ENCODE measurements around the gene LGR5. TPM values are rescaled to one million over a fixed set of nuclear protein-coding genes. Genes with fewer than 3 reads are reported as not detected.
"Not testable (repeated sequence)": the region's sequence is repeated elsewhere in the genome, so short reads cannot be mapped to it uniquely, and the experiment has no call there.

The LGR5 gene
- total RNA-seq, 1 donor from 2014 or later, result 0.54 TPM

GRCh38 chr12:71555191-71555590 is 115.6 kb downstream of the LGR5 start:
- H3K27ac Mint-ChIP-seq, result no peak overlapping the region
- DNase-seq (ENCODE audit: low spot score in 2 of 2, unreplicated experiment in 2 of 2), result no peak

GRCh38 chr12:71555789-71556188 is 116.2 kb downstream of the LGR5 start:
- H3K4me1 Mint-ChIP-seq; DNase-seq (ENCODE audit: low spot score in 2 of 2, unreplicated experiment in 2 of 2); H3K27ac Mint-ChIP-seq; H3K36me3 Mint-ChIP-seq; H3K4me3 Mint-ChIP-seq; H3K9me3 Mint-ChIP-seq; H3K27me3 Mint-ChIP-seq (ENCODE audit: low read depth): not testable (repeated sequence)

More at GRCh38 chr12:71555191-71555590, 115.6 kb downstream of the LGR5 start:
- H3K27me3 Mint-ChIP-seq (ENCODE audit: low read depth), result no peaks in the 10 kb centered on the region
- no peaks in the 10 kb centered on the region for H3K36me3 Mint-ChIP-seq
- H3K9me3 Mint-ChIP-seq, result no peaks in the 10 kb centered on the region
- peaks cover 9% of the 10 kb centered on the region for H3K4me1 Mint-ChIP-seq
- H3K4me3 Mint-ChIP-seq, result no peak overlapping the region
- no peak for TF ChIP-seq CTCF (IDR thresholded peaks at IDR 0.05; ENCODE audit: unreplicated experiment)

- Mint-ChIP-seq H3K4me1 (peaks cover 7% of the 10 kb centered on the region), H3K9me3 (no peaks in the 10 kb centered on the region), H3K36me3 (no peaks in the 10 kb centered on the region), H3K27me3 (ENCODE audit: low read depth) (no peaks in the 10 kb centered on the region), H3K27ac (no peak overlapping the region), H3K4me3 (no peak overlapping the region)
- no peak for TF ChIP-seq CTCF (IDR thresholded peaks at IDR 0.05; ENCODE audit: unreplicated experiment)
- DNase-seq (ENCODE audit: low spot score in 2 of 2, unreplicated experiment in 2 of 2), result no peak
Observed at GRCh38 chr12:71556448-71556847, 116.8 kb downstream of the LGR5 start.

GRCh38 chr12:71556875-71557274 is 117.3 kb downstream of the LGR5 start:
- no peaks in the 10 kb centered on the region for H3K27me3 Mint-ChIP-seq (ENCODE audit: low read depth)
- no peak overlapping the region for H3K27ac Mint-ChIP-seq
- H3K4me1 Mint-ChIP-seq, result peaks cover 7% of the 10 kb centered on the region
- TF ChIP-seq CTCF (IDR thresholded peaks at IDR 0.05; ENCODE audit: unreplicated experiment), result no peak
- H3K9me3 Mint-ChIP-seq, result no peaks in the 10 kb centered on the region
- H3K4me3 Mint-ChIP-seq, result no peak overlapping the region
- H3K36me3 Mint-ChIP-seq, result no peaks in the 10 kb centered on the region
- no peak for DNase-seq (ENCODE audit: low spot score in 2 of 2, unreplicated experiment in 2 of 2)

- Mint-ChIP-seq H3K4me1 (peaks cover 9% of the 10 kb centered on the region), H3K36me3 (no peaks in the 10 kb centered on the region), H3K9me3 (no peaks in the 10 kb centered on the region), H3K4me3 (no peak overlapping the region), H3K27ac (no peak overlapping the region), H3K27me3 (ENCODE audit: low read depth) (peaks cover 3% of the 10 kb centered on the region)
- no peak for TF ChIP-seq CTCF (IDR thresholded peaks at IDR 0.05; ENCODE audit: unreplicated experiment)
- no peak for DNase-seq (ENCODE audit: low spot score in 2 of 2, unreplicated experiment in 2 of 2)
Observed at GRCh38 chr12:71558445-71558844, 118.8 kb downstream of the LGR5 start.

- no peak overlapping the region for H3K4me3 Mint-ChIP-seq
- no peaks in the 10 kb centered on the region for H3K9me3 Mint-ChIP-seq
- H3K27ac Mint-ChIP-seq, result no peak overlapping the region
- TF ChIP-seq CTCF (IDR thresholded peaks at IDR 0.05; ENCODE audit: unreplicated experiment), result no peak
- no peak for DNase-seq (ENCODE audit: low spot score in 2 of 2, unreplicated experiment in 2 of 2)
- H3K36me3 Mint-ChIP-seq, result no peaks in the 10 kb centered on the region
- peaks cover 15% of the 10 kb centered on the region for H3K4me1 Mint-ChIP-seq
- H3K27me3 Mint-ChIP-seq (ENCODE audit: low read depth), result peaks cover 6% of the 10 kb centered on the region
Observed at GRCh38 chr12:71562676-71563595, 123.3 kb downstream of the LGR5 start.
